Common myeloid progenitor, CD34-positive (primary cell): ENCODE results near the gene AAMDC. TPM values are rescaled to one million over a fixed set of nuclear protein-coding genes. Genes with fewer than 3 reads are reported as not detected.

Experiments used
- CTCF ChIA-PET: fragments of 350-600 bp; sonication (Branson Sonifier 250); formaldehyde crosslinking; loops from one replicate; lab custom pipeline; 2021; ENCODE audit warnings: antibody characterized with exemption; lab: Charles Lee
- POLR2A ChIA-PET: fragments of 350-600 bp; sonication (Branson Sonifier 250); formaldehyde crosslinking; loops from one replicate; lab custom pipeline; 2021; ENCODE audit warnings: antibody characterized with exemption; lab: Charles Lee
- DNase-seq, 3 donors: peaks; one replicate each; pipeline versions ENCODE4 v3.0.0 to v3.0.0-alpha.2; 2013
- H3K27ac ChIP-seq, 2 experiments: 1 replicate in 1 of 2; 2 replicates in 1 of 2; pipeline ENCODE4 v1.7.0; 2013; ENCODE audit warnings: inconsistent platforms in 2 of 2, low read length in 2 of 2, mild to moderate bottlenecking in 2 of 2, low read depth in 1 of 2, moderate library complexity in 1 of 2; ENCODE audit not compliant: severe bottlenecking in 2 of 2, insufficient read depth in 1 of 2, poor library complexity in 1 of 2
- H3K27me3 ChIP-seq, 5 experiments: replicated peaks in 2 of 5; 1 replicate in 3 of 5; 2 replicates in 2 of 5; pipeline versions ENCODE4 v1.6.1 to v1.7.0; 2013; ENCODE audit warnings: low read length in 4 of 5, mild to moderate bottlenecking in 2 of 5, moderate library complexity in 2 of 5, inconsistent platforms in 1 of 5; ENCODE audit not compliant: insufficient read depth in 5 of 5, control insufficient read depth in 4 of 5
- H3K36me3 ChIP-seq, 4 experiments: 1 replicate in 2 of 4; 2 replicates in 2 of 4; pipeline versions ENCODE4 v1.6.1 to v1.7.0; 2013; ENCODE audit warnings: low read length in 3 of 4, control low read depth in 1 of 4, mild to moderate bottlenecking in 1 of 4; ENCODE audit not compliant: control insufficient read depth in 4 of 4, insufficient read depth in 4 of 4
- H3K4me1 ChIP-seq, 4 experiments: 1 replicate in 3 of 4; 2 replicates in 1 of 4; pipeline versions ENCODE4 v1.6.1 to v1.7.1; 2013; ENCODE audit warnings: low read length in 3 of 4, mild to moderate bottlenecking in 3 of 4, control low read depth in 1 of 4, inconsistent platforms in 1 of 4, moderate library complexity in 1 of 4; ENCODE audit not compliant: control insufficient read depth in 4 of 4, insufficient read depth in 4 of 4; ENCODE audit errors: control extremely low read depth in 1 of 4
- H3K4me3 ChIP-seq, 7 experiments: 1 replicate in 4 of 7; 2 replicates in 3 of 7; pipeline versions ENCODE4 v1.5.1 to v1.7.0; 2013; ENCODE audit warnings: mild to moderate bottlenecking in 7 of 7, low read length in 6 of 7, moderate library complexity in 6 of 7, inconsistent platforms in 2 of 7, low read depth in 2 of 7, control low read depth in 1 of 7; ENCODE audit not compliant: insufficient read depth in 4 of 7, control insufficient read depth in 1 of 7; ENCODE audit errors: extremely low read depth in 1 of 7
- H3K9me3 ChIP-seq, 5 experiments: 1 replicate in 4 of 5; 2 replicates in 1 of 5; pipeline versions ENCODE4 v1.6.1 to v1.7.1; 2013; ENCODE audit warnings: low read length in 4 of 5, mild to moderate bottlenecking in 2 of 5, inconsistent platforms in 1 of 5, low read depth in 1 of 5, moderate library complexity in 1 of 5; ENCODE audit not compliant: control insufficient read depth in 4 of 5, insufficient read depth in 2 of 5; ENCODE audit errors: control extremely low read depth in 1 of 5
- WGBS: methylation state at CpG from one replicate; pipeline ENCODE4 v1.1.5; 2013; ENCODE audit not compliant: insufficient coverage; 5-methylcytosine and 5-hydroxymethylcytosine counted together
- polyA plus RNA-seq: library from polyadenylated mRNA; unstranded; fragments of 120-200 nt; gene quantifications from one replicate; pipeline ENCODE4 v1.2.1, GENCODE V29; 2013

The AAMDC gene
- polyA plus RNA-seq: 29.9 TPM

DNA sequence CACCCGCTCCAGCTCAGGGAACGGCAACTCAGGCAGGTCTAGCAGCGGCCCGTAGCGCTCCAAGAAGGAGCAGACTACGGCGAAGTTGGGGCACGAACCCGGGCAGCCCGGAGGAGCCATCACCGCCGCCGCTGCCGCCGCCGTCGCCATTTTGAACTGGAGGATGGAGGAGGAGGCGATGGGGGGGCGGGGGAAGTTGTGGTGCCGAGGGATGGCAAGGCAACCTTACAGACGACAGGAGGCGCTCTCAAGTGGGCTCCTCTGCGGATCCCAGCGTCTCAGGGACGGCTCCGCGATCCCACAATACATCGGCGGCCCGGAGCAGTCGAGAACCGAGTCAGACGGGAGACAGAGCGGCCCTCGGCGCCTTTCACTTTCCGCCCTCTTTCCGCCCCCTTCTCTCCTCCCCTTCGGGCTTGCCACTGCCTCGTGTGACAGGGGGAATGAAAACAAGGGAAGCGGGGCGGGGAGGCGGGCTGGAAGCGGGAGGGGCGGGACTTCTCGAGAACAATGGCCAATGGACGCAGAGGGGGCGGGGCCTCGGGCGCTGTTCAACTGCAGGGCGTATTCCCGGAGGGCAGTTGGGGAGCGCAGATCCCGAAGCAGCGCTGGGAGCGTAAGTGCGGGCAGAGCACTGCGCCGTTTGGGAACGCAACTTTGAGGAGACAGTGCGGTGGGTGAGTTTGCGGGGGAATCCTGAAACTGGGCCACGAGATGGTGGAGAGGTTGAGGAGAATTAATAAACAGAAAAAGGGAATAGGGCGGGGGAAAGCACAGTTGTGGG is at the start of gene AAMDC, which contains the start of gene RSF1:
Gene AAMDC (plus strand): TSS at position 580 of the 784 bp plus-strand sequence. CDS start 21,353 bp downstream, outside the sequence.
Gene RSF1 (minus strand): TSS at position 158 of the 784 bp plus-strand sequence. CDS start 8 bp downstream, at position 150.
- ChIA-PET POLR2A (no interaction called here), CTCF (interaction anchor here (1.3 to 1.4 kb wide), 2 partner anchors 20 to 47 kb away, joined by 3 to 5 read pairs; no protein-coding TSS in a partner anchor)
- Histone ChIP-seq H3K36me3 (peaks cover 0 to 3% (median 0%) of the 10 kb centered on the region in 4 experiments), H3K4me3 (peak within 1 kb of the TSS; percentile 79 to 100 (median 100)), H3K4me1 (peaks cover 13 to 36% (median 24%) of the 10 kb centered on the region in 4 experiments), H3K9me3 (no peaks in the 10 kb centered on the region), H3K27me3 (no peaks in the 10 kb centered on the region), H3K27ac (peak within 1 kb of the TSS; percentile 72 to 92)
- DNase-seq: peak; percentile 99 to 100 (median 99)
- under 1% methylated on average over 59 of the region's 64 CpGs for WGBS

DNA sequence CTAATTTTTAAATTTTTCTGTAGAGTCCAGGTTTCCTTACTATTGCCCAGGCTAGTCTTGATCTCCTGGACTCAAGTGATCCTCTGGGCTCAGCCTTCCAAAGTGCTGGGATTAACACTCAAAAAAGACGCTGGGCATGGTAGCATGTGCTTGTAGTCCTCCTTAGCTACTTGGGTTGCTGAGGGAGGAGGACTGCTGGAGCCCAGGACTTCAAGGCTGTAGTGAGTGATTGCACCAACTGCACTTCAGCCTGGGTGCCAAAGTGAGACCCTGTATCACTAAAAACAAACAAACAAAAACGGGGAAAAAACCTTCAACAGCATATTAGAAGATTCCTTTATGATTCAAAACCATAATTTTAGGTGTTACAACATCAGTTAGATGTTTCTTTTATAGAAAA is 45.0 kb upstream of the AAMDC start:
- Histone ChIP-seq H3K9me3 (no peaks in the 10 kb centered on the region), H3K4me3 (no peak overlapping the region), H3K27me3 (no peaks in the 10 kb centered on the region), H3K36me3 (peaks cover 0 to 5% (median 1%) of the 10 kb centered on the region in 4 experiments), H3K4me1 (peaks cover 0 to 14% (median 7%) of the 10 kb centered on the region in 4 experiments), H3K27ac (no peak overlapping the region)
- WGBS: no CpG with 5 or more reads among the region's 2 CpGs
- ChIA-PET CTCF (interaction anchor here (1.0 to 2.4 kb wide), 7 partner anchors 11 to 267 kb away, joined by 3 to 21 read pairs (median 4); no protein-coding TSS in a partner anchor), POLR2A (no interaction called here)
- no peak for DNase-seq

DNA sequence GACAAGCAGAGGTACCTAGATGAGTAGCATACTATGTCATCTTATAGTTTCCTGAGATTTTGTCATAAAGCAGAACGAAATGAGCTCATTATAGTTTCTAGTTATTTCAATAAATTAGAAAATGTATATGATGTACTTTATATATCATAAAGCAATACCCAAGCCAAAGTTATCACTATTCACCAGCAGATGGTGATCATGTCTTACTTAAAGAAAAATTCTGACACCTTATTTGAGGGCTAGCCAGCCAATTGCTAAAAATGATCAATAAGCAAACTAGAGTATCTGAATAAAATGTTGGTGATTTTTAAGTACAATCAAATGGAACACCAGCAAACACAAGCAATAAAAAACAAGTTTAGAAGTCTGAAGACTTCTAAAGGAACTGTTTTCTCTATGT is 44.5 kb upstream of the AAMDC start:
- peak; percentile 34 to 60 (median 56) for DNase-seq
- Histone ChIP-seq H3K4me3 (no peak overlapping the region), H3K9me3 (no peaks in the 10 kb centered on the region), H3K27ac (no peak overlapping the region), H3K4me1 (peaks cover 0 to 9% (median 4%) of the 10 kb centered on the region in 4 experiments), H3K36me3 (peaks cover 0 to 5% (median 1%) of the 10 kb centered on the region in 4 experiments), H3K27me3 (no peaks in the 10 kb centered on the region)
- POLR2A ChIA-PET: no interaction called here
- WGBS: no CpG with 5 or more reads among the region's 1 CpG
- CTCF ChIA-PET: interaction anchor here (1.0 to 2.4 kb wide), 7 partner anchors 11 to 267 kb away, joined by 3 to 21 read pairs (median 4); no protein-coding TSS in a partner anchor

DNA sequence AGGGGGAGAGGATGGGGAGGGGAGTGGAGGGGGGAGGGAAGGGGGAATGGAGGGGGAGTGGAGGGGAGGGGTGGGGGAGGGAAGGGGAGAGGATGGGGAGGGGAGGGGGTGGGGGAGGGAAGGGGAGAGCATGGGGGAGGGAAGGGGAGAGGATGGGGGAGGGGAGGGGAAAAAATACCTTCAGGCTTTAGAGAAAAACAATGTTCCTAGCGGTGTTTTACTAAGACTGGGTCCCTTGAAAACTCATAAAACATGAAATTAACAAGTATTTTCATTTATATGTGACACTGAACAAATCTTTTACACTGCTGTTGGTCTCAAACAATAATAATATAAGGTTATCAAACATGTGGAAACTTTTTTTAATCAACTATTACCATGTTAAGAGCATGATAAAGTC is 42.8 kb upstream of the AAMDC start:
- H3K9me3 ChIP-seq: no peaks in the 10 kb centered on the region
- WGBS: no CpG with 5 or more reads among the region's 1 CpG
- H3K36me3 ChIP-seq: peaks cover 0 to 5% (median 1%) of the 10 kb centered on the region in 4 experiments
- no peak for DNase-seq
- POLR2A ChIA-PET: interaction anchor here (0.6 kb wide), 1 partner anchor 10 kb away, joined by 3 read pairs; no protein-coding TSS in a partner anchor
- H3K4me3 ChIP-seq: no peak overlapping the region
- CTCF ChIA-PET: interaction anchor here (1.4 to 1.8 kb wide), 2 partner anchors 10 to 16 kb away, joined by 3 to 4 read pairs; no protein-coding TSS in a partner anchor
- H3K27me3 ChIP-seq: no peaks in the 10 kb centered on the region
- no peaks in the 10 kb centered on the region for H3K4me1 ChIP-seq
- H3K27ac ChIP-seq: no peak overlapping the region

DNA sequence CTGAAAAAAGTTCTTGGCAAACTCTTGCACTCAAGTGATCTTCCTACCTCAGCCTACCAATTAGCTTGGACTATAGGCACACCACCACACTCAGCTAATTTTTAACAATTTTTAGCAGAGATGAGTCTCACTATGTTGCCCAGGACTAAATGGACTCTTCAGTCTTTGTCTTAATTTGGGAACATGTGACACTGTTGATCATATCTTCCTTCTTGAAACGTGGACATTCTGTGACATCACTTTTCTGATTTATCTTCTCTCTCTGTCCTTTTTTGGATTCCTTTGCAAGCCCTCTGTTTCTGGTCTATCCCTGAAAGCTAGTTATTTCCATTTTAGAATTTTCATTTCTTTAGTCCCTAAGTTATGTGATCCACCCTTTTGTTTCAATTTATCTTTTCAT is 42.4 kb upstream of the AAMDC start:
- 25% methylated on average over 1 of the region's 1 CpG for WGBS

DNA sequence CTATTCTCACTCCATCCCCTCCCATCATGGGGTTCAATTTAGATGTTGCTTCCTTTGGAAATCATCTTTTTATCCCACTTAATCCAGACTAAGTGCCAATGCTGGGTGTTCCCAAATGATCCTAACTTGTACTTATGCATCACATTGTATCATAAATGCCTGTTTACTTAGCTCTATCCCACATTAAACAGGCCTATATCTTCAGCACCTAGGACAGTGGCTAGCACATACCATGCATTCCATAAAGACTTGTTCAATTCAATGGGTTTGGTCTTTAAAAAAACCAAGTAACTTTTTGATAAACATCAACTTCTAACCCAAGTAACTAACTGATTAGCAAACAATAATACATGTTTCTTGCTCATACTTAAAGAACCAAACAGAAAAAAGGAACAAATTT is 41.0 kb upstream of the AAMDC start:
- ChIA-PET POLR2A (no interaction called here), CTCF (interaction anchor here (1.8 kb wide), 1 partner anchor 17 kb away, joined by 4 read pairs; no protein-coding TSS in a partner anchor)
- H3K4me1 ChIP-seq: no peaks in the 10 kb centered on the region
- H3K4me3 ChIP-seq: no peak overlapping the region
- no peak overlapping the region for H3K27ac ChIP-seq
- H3K36me3 ChIP-seq: peaks cover 0 to 5% (median 4%) of the 10 kb centered on the region in 4 experiments
- DNase-seq: peak in 1 of 3 donors; percentile 26
- no peaks in the 10 kb centered on the region for H3K27me3 ChIP-seq
- no peaks in the 10 kb centered on the region for H3K9me3 ChIP-seq

More for the DNA sequence above, 42.4 kb upstream of the AAMDC start:
- H3K27me3 ChIP-seq: no peaks in the 10 kb centered on the region
- no peaks in the 10 kb centered on the region for H3K4me1 ChIP-seq
- no peak overlapping the region for H3K27ac ChIP-seq
- H3K36me3 ChIP-seq: peaks cover 0 to 5% (median 1%) of the 10 kb centered on the region in 4 experiments
- no peak for DNase-seq
- H3K9me3 ChIP-seq: no peaks in the 10 kb centered on the region
- H3K4me3 ChIP-seq: no peak overlapping the region
- CTCF ChIA-PET: interaction anchor here (0.9 to 1.8 kb wide), 3 partner anchors 10 to 67 kb away, joined by 3 to 4 read pairs (median 3); no protein-coding TSS in a partner anchor
- POLR2A ChIA-PET: interaction anchor here (0.6 kb wide), 1 partner anchor 10 kb away, joined by 3 read pairs; no protein-coding TSS in a partner anchor
